HepG2 (cell line): ENCODE data around the gene TMEM145. TPM values are rescaled to one million over a fixed set of nuclear protein-coding genes. Genes with fewer than 3 reads are reported as not detected.

Source experiments
- ATAC-seq: fragments of 200-7000 bp; cut with Tn5 transposase; 3 replicates; pipeline ENCODE4 v1.9.1; 2020; ENCODE audit warnings: mild to moderate bottlenecking, moderate library complexity
- BruUV-seq: library from RNA; stranded (reverse); fragments of 400-500 nt; replicated peaks from 2 replicates; lab custom pipeline; 2021; lab: Mats Ljungman, UMichigan
- CTCF ChIA-PET: fragments of 300-600 bp; formaldehyde crosslinking; extraction: SDS; loops from one replicate; lab custom pipeline; 2021; ENCODE audit warnings: low total read pairs, inconsistent platforms, low intra/inter-chr PET ratio; lab: Yijun Ruan, JAX
- POLR2A ChIA-PET: fragments of 350-600 bp; sonication (Branson Sonifier 250); formaldehyde crosslinking; loops from one replicate; lab custom pipeline; 2020; ENCODE audit warnings: antibody characterized with exemption, inconsistent platforms; lab: Yijun Ruan, JAX
- DNase-seq: peaks from one replicate; pipeline ENCODE4 v3.0.0-alpha.2; 2015; ENCODE audit warnings: low spot score
- FAIRE-seq: peaks from 3 replicates; lab custom pipeline; 2011; peaks lifted over from hg19 to GRCh38; lab: Jason Lieb, UNC
- H2AFZ ChIP-seq: one replicate; pipeline ENCODE4 v1.6.1; 2011; ENCODE audit warnings: low read length, inconsistent platforms
- H3K27ac ChIP-seq: fragments of 300-600 bp; 3 replicates; pipeline ENCODE4 v1.8.0; 2011; ENCODE audit warnings: mixed run types, mild to moderate bottlenecking, mixed read lengths, low read length, inconsistent platforms; ENCODE audit not compliant: insufficient read depth; ENCODE audit errors: extremely low read length
- H3K27me3 ChIP-seq, 2 experiments: fragments of 200-600 bp in 1 of 2; 2 replicates in 1 of 2; 3 replicates in 1 of 2; pipeline versions ENCODE4 v1.6.0 to v1.8.0; 2011; ENCODE audit warnings: low read length in 2 of 2, mild to moderate bottlenecking in 2 of 2, moderate library complexity in 2 of 2, inconsistent platforms in 1 of 2; ENCODE audit not compliant: insufficient read depth in 2 of 2, control insufficient read depth in 1 of 2
- H3K36me3 ChIP-seq, 2 experiments: fragments of 200-600 bp in 1 of 2; replicated peaks in 1 of 2; 2 replicates in 1 of 2; 3 replicates in 1 of 2; pipeline versions ENCODE4 v1.5.1 to v1.8.0; 2011; ENCODE audit warnings: low read length in 2 of 2, inconsistent platforms in 1 of 2; ENCODE audit not compliant: insufficient read depth in 2 of 2, control insufficient read depth in 1 of 2
- H3K4me1 ChIP-seq: 2 replicates; pipeline ENCODE4 v1.5.1; 2012; ENCODE audit warnings: low read length, inconsistent platforms; ENCODE audit not compliant: insufficient read depth
- H3K4me2 ChIP-seq: 2 replicates; pipeline ENCODE4 v1.6.0; 2011; ENCODE audit warnings: low read depth, low read length, inconsistent platforms
- H3K4me3 ChIP-seq, 3 experiments: fragments of 200-600 bp in 1 of 3; sonication (generic), shearing (Covaris generic) in 1 of 3; replicated peaks in 1 of 3; 2 replicates each; pipeline ENCODE4 v1.5.1; 2011 to 2016; ENCODE audit warnings: low read length in 3 of 3, inconsistent platforms in 2 of 3, low read depth in 2 of 3, mild to moderate bottlenecking in 2 of 3, control low read depth in 1 of 3, mixed read lengths in 1 of 3; ENCODE audit not compliant: insufficient read depth in 1 of 3
- H3K79me2 ChIP-seq: one replicate; pipeline ENCODE4 v1.6.1; 2011; ENCODE audit warnings: low read length, inconsistent platforms; ENCODE audit not compliant: insufficient read depth
- H3K9ac ChIP-seq: 2 replicates; pipeline ENCODE4 v1.6.0; 2011; ENCODE audit warnings: mild to moderate bottlenecking, low read depth, low read length, inconsistent platforms; ENCODE audit not compliant: insufficient read depth
- H3K9me3 ChIP-seq: 2 replicates; pipeline ENCODE4 v1.5.1; 2012; ENCODE audit warnings: mild to moderate bottlenecking, low read length
- H4K20me1 ChIP-seq: 2 replicates; pipeline ENCODE4 v1.6.0; 2011; ENCODE audit warnings: inconsistent platforms, mild to moderate bottlenecking, low read length, moderate library complexity; ENCODE audit not compliant: insufficient read depth
- CAMTA2 ChIP-seq: sonication (generic); formaldehyde crosslinking; IDR thresholded peaks from 2 replicates; pipeline ENCODE4 v1.4.0; 2020; ENCODE audit warnings: mild to moderate bottlenecking, missing genetic modification reagents, borderline replicate concordance
- HMG20A ChIP-seq: IDR thresholded peaks from 2 replicates; pipeline ENCODE4 v1.6.1; 2016; ENCODE audit warnings: borderline replicate concordance
- RBFOX2 ChIP-seq: fragments of 200-400 bp; formaldehyde crosslinking; IDR thresholded peaks from 2 replicates; pipeline ENCODE4 v1.6.1; 2017; ENCODE audit warnings: low read depth, mild to moderate bottlenecking, low read length
- TCF7L2 ChIP-seq: IDR thresholded peaks from 2 replicates; pipeline ENCODE4 v1.6.1; 2011; ENCODE audit warnings: mild to moderate bottlenecking, low read depth, low read length, moderate library complexity
- YEATS2 ChIP-seq: sonication (generic); formaldehyde crosslinking; IDR thresholded peaks from 2 replicates; pipeline ENCODE4 v1.4.0; 2020; ENCODE audit warnings: missing genetic modification reagents, borderline replicate concordance
- ZC3H13 ChIP-seq: sonication (generic); formaldehyde crosslinking; IDR thresholded peaks from 2 replicates; pipeline ENCODE4 v1.8.1; 2023; ENCODE audit warnings: mild to moderate bottlenecking, missing genetic modification reagents, moderate library complexity
- ZNF556 ChIP-seq: sonication (generic); formaldehyde crosslinking; IDR thresholded peaks from 2 replicates; pipeline ENCODE4 v1.4.0; 2020; ENCODE audit warnings: mild to moderate bottlenecking, missing genetic modification reagents, borderline replicate concordance
- ZNF670 ChIP-seq: sonication (generic); formaldehyde crosslinking; IDR thresholded peaks from 2 replicates; pipeline ENCODE4 v1.8.0; 2022; ENCODE audit warnings: mild to moderate bottlenecking, missing genetic modification reagents, borderline replicate concordance
- WGBS: methylation state at CpG from one replicate; pipeline ENCODE4 v1.1.6; 2017; ENCODE audit warnings: low lambda C conversion rate; 5-methylcytosine and 5-hydroxymethylcytosine counted together
- in situ Hi-C: cut with HindIII; loops from 2 replicates; pipeline ENCODE4 v1.10.0; 2017; ENCODE audit warnings: low pct_unique_long_range_greater_than_20kb; ENCODE audit not compliant: extremely low pct_ligation_motif_present
- intact Hi-C: fragments of 100-400 bp; cut with micrococcal nuclease; formaldehyde crosslinking; loops from one replicate; pipeline ENCODE4 v1.10.0; 2022; ENCODE audit not compliant: unreplicated experiment
- polyA plus RNA-seq, 8 experiments: library from polyadenylated mRNA; depleted of rRNA in 3 of 8; stranded (reverse) in 7 of 8; unstranded in 1 of 8; fragments of >200 nt; fragmentation: Illumina TruSeq in 4 of 8; extraction: Trizol in 4 of 8; gene quantifications; 2 replicates each; pipeline versions ENCODE4 v1.2.1 to v1.2.3, GENCODE V29; 2011 to 2016; ENCODE audit warnings: low read depth in 4 of 8, missing spikeins in 1 of 8, mixed read lengths in 1 of 8; ENCODE audit not compliant: insufficient read depth in 1 of 8
- total RNA-seq, 5 experiments: library from RNA; depleted of rRNA; stranded (reverse); fragments of >200 nt; fragmentation: Illumina TruSeq; extraction: Trizol; gene quantifications; 2 replicates each; pipeline ENCODE4 v1.2.3, GENCODE V29; 2016; ENCODE audit warnings: low read depth in 1 of 5
- TF ChIP-seq, protein P1 (sequence below): sonication (generic); formaldehyde crosslinking; IDR thresholded peaks from 2 replicates; pipeline ENCODE4 v1.4.0; 2020; ENCODE audit warnings: missing genetic modification reagents, borderline replicate concordance
- TF ChIP-seq, protein P2 (sequence below): sonication (generic); formaldehyde crosslinking; IDR thresholded peaks from 2 replicates; pipeline ENCODE4 v1.4.0; 2020; ENCODE audit warnings: mild to moderate bottlenecking, missing genetic modification reagents
- TF ChIP-seq, protein P3 (sequence below): sonication (generic); formaldehyde crosslinking; conservative IDR thresholded peaks from 2 replicates; pipeline ENCODE4 v1.8.0; 2022; ENCODE audit warnings: low read depth, missing genetic modification reagents

Gene TMEM145
- total and polyA plus RNA-seq, 2 of the 13 experiments (the other 11 are each of a cell fraction or from before 2014, with no cell fraction given), result 0.07 to 5.1 TPM

DNA sequence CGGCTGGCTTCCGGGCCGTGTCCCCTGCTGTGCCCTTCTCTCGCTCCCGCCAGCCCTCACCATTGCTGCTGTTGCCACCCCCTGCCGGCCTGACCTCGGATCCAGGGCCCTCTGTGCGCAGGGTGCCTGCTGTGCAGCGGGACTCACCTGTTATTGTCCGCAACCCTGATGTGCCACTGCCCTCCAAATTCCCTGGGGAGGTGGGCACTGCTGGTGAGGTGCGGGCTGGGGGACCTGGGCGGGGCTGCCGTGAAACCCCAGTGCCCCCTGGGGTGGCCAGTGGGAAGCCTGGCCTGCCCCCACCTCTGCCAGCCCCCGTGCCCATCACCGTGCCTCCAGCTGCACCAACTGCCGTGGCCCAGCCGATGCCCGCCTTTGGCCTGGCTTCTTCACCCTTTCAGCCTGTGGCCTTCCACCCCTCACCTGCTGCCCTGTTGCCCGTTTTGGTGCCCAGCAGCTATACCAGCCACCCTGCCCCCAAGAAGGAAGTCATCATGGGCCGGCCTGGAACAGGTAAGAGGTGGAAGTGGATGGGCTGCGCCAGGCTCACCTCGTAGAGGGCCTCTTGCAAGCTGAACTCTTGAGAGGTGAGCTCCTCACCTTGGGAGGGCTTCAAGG lies 38.9 kb upstream of the TMEM145 start:
- FAIRE-seq (no peak), DNase-seq (no peak), ATAC-seq (no peak)
- CTCF ChIA-PET, result no interaction called here
- peaks cover 5 to 21% of the 10 kb centered on the region in 2 experiments; a peak in 4 of 5 replicates for H3K36me3 ChIP-seq
- H3K79me2 ChIP-seq, result peaks cover 19% of the 10 kb centered on the region
- intact Hi-C loops (no loop called here), in situ Hi-C loops (no loop called here)
- no peaks in the 10 kb centered on the region for H4K20me1 ChIP-seq
- no peaks in the 10 kb centered on the region for H3K9me3 ChIP-seq
- no peak overlapping the region for H3K4me2 ChIP-seq
- 97% methylated on average over 16 of the region's 22 CpGs for WGBS
- H3K27ac ChIP-seq, result no peak overlapping the region
- POLR2A ChIA-PET, result interaction anchor here (1.6 kb wide), 1 partner anchor 28 kb away, joined by 4 read pairs; no protein-coding TSS in a partner anchor
- no peak overlapping the region for H3K9ac ChIP-seq
- peaks cover 41% of the 10 kb centered on the region for H3K4me1 ChIP-seq
- H2AFZ ChIP-seq, result no peak overlapping the region
- no peak overlapping the region for H3K4me3 ChIP-seq
- H3K27me3 ChIP-seq, result no peaks in the 10 kb centered on the region; a peak in 1 of 5 replicates
- TF ChIP-seq YEATS2 (CRISPR knock-in tag), result no peak
- TF ChIP-seq RBFOX2, result 0 out of 2 replicates have a peak, but pooled peaks have one; percentile 39
- no peak for TF ChIP-seq ZNF670
- peak; percentile 69; the same call in 1 of the 2 replicates for TF ChIP-seq ZC3H13 (CRISPR knock-in tag)
- no TSS peak for BruUV-seq

DNA sequence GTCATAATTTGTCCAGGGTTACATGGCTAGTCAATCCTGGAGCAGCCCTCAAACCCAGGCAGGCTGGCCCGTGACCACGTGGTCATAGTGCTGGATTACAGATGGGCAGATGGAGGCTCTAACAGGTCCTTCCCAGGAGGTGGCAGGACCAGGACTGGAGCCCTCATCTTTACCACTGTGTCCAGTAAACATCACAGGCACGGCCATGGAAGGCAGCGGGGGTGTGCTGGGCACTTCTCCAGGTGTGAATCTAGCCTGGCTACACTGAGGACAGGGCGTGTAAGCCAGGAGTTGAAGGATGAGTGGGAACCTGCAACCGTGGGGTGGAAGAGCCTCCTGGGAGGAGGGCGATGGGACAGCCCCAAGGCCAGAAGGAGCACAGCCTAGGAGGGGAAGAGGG lies 38.0 kb upstream of the TMEM145 start:
- Histone ChIP-seq H3K27ac (no peak overlapping the region), H3K36me3 (peaks cover 5 to 21% of the 10 kb centered on the region in 2 experiments; a peak in 4 of 5 replicates), H3K27me3 (no peaks in the 10 kb centered on the region), H3K4me2 (no peak overlapping the region), H2AFZ (no peak overlapping the region), H3K4me1 (peaks cover 43% of the 10 kb centered on the region), H3K9ac (no peak overlapping the region), H3K4me3 (no peak overlapping the region; a peak in 1 of 6 replicates), H4K20me1 (no peaks in the 10 kb centered on the region), H3K79me2 (peaks cover 11% of the 10 kb centered on the region), H3K9me3 (no peaks in the 10 kb centered on the region)
- no peak for FAIRE-seq
- ChIA-PET CTCF (no interaction called here), POLR2A (interaction anchor here (1.6 kb wide), 1 partner anchor 29 kb away, joined by 4 read pairs; no protein-coding TSS in a partner anchor)
- no peak for DNase-seq
- ATAC-seq, result no peak
- in situ Hi-C loops (no loop called here), intact Hi-C loops (no loop called here)
- WGBS, result 96% methylated on average over 7 of the region's 7 CpGs
- BruUV-seq, result no TSS peak
- TF ChIP-seq TCF7L2, result no peak
- TF ChIP-seq CAMTA2 (CRISPR knock-in tag), result no peak
- TF ChIP-seq, protein P1, sequence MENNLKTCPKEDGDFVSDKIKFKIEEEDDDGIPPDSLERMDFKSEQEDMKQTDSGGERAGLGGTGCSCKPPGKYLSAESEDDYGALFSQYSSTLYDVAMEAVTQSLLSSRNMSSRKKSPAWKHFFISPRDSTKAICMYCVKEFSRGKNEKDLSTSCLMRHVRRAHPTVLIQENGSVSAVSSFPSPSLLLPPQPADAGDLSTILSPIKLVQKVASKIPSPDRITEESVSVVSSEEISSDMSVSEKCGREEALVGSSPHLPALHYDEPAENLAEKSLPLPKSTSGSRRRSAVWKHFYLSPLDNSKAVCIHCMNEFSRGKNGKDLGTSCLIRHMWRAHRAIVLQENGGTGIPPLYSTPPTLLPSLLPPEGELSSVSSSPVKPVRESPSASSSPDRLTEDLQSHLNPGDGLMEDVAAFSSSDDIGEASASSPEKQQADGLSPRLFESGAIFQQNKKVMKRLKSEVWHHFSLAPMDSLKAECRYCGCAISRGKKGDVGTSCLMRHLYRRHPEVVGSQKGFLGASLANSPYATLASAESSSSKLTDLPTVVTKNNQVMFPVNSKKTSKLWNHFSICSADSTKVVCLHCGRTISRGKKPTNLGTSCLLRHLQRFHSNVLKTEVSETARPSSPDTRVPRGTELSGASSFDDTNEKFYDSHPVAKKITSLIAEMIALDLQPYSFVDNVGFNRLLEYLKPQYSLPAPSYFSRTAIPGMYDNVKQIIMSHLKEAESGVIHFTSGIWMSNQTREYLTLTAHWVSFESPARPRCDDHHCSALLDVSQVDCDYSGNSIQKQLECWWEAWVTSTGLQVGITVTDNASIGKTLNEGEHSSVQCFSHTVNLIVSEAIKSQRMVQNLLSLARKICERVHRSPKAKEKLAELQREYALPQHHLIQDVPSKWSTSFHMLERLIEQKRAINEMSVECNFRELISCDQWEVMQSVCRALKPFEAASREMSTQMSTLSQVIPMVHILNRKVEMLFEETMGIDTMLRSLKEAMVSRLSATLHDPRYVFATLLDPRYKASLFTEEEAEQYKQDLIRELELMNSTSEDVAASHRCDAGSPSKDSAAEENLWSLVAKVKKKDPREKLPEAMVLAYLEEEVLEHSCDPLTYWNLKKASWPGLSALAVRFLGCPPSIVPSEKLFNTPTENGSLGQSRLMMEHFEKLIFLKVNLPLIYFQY (CRISPR knock-in tag), result no peak
- TF ChIP-seq, protein P2, sequence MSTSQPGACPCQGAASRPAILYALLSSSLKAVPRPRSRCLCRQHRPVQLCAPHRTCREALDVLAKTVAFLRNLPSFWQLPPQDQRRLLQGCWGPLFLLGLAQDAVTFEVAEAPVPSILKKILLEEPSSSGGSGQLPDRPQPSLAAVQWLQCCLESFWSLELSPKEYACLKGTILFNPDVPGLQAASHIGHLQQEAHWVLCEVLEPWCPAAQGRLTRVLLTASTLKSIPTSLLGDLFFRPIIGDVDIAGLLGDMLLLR, result no peak
- TF ChIP-seq, protein P3, sequence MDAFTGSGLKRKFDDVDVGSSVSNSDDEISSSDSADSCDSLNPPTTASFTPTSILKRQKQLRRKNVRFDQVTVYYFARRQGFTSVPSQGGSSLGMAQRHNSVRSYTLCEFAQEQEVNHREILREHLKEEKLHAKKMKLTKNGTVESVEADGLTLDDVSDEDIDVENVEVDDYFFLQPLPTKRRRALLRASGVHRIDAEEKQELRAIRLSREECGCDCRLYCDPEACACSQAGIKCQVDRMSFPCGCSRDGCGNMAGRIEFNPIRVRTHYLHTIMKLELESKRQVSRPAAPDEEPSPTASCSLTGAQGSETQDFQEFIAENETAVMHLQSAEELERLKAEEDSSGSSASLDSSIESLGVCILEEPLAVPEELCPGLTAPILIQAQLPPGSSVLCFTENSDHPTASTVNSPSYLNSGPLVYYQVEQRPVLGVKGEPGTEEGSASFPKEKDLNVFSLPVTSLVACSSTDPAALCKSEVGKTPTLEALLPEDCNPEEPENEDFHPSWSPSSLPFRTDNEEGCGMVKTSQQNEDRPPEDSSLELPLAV, result no peak
- no peak for TF ChIP-seq HMG20A (CRISPR knock-in tag)
- TF ChIP-seq ZNF556 (CRISPR knock-in tag), result no peak
